GM10266 (cell line): ENCODE data around the gene C1orf94.

ENCODE experiments used
- DNase-seq: peaks from one replicate; pipeline ENCODE4 v3.0.0; 2012; ENCODE audit errors: extremely low spot score
- TF ChIP-seq, protein P1 (sequence below): IDR thresholded peaks from 2 replicates; pipeline ENCODE4 v1.5.1; 2012; ENCODE audit warnings: mild to moderate bottlenecking, low read depth; ENCODE audit not compliant: control insufficient read depth, insufficient read depth; ENCODE audit errors: missing control alignments

The C1orf94 gene

DNA sequence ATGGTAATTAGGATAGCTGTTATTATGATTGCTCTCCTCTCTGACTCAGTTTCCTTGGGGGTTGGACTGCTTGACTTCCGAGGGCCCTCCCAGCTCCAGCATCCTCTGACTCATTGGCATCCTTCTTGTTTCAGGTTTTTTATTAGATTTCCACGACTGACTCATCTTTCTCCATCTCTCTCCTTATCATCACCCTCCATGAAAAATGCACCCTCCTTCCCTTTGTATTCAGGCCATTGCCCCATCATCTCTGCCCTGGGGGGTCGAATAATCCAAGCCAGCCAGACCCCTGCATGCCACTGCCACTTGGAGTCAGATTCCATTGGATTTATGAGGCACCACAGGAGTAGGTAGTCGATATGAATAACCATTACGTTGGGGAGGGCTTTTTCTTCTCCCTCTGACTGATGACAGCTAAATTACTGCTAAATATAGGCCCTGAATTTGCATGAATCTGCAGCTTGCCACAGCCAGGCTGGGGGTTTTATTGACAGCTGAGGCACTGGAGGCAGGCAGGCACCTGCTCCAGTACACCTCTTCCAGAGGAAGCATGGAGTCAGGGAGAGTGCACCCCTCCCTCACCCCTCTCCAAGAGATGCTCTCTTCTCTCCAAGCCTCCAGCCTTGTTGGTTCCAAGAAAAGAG, 91.7 kb downstream of the C1orf94 start:
- TF ChIP-seq, protein P1, sequence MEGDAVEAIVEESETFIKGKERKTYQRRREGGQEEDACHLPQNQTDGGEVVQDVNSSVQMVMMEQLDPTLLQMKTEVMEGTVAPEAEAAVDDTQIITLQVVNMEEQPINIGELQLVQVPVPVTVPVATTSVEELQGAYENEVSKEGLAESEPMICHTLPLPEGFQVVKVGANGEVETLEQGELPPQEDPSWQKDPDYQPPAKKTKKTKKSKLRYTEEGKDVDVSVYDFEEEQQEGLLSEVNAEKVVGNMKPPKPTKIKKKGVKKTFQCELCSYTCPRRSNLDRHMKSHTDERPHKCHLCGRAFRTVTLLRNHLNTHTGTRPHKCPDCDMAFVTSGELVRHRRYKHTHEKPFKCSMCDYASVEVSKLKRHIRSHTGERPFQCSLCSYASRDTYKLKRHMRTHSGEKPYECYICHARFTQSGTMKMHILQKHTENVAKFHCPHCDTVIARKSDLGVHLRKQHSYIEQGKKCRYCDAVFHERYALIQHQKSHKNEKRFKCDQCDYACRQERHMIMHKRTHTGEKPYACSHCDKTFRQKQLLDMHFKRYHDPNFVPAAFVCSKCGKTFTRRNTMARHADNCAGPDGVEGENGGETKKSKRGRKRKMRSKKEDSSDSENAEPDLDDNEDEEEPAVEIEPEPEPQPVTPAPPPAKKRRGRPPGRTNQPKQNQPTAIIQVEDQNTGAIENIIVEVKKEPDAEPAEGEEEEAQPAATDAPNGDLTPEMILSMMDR, result no peak
- DNase-seq, result no peak
